Activated CD4-positive, alpha-beta T cell treated with anti-CD3 and anti-CD28 coated beads for 24 hours (primary cell): ENCODE results near the gene LSP1.
"Not testable (repeated sequence)": the region's sequence is repeated elsewhere in the genome, so short reads cannot be mapped to it uniquely, and the experiment has no call there.

Experiments
- DNase-seq, 2 donors: peaks; one replicate each; pipeline ENCODE4 v3.0.0-alpha.2; 2020; ENCODE audit warnings: low read depth in 2 of 2

LSP1 gene

DNA sequence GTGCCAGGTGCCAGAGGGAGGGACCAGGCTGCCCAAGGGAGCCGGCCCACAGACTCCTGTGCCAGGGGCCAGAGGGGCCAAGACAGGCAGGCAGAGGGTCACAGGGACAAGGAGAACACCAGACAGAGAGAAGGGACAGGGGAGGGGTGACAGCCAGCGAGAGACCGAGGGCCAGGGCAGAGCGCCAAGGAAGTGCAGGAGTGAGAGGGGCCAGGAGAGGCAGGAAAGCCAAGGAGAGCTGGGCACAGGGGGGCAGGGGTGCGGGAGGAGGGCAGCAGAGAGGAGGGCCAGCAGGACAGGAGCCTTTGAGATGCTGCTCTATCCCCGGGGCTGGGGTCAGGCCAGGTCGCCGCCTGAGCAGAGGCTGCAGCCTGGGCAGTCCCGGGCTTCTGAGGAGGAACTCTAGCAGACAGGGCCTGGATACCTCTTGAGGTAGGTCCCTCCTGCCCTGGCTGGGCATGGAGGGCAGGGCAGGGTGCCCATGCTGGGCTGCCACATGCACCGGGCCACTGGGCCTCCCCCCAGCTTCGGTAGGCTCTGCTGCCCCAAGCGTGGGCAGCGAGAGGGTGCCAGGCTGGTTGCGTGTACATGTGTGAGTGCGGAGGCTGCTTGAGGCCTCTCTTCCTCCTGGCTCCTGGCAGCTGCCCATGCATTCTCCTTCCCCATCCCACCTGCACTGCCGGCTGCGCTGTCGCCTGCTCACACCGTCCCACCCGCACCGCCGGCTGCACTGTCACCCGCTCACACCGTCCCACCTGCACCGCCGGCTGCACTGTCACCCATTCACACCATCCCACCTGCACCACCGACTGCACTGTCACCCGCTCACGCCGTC is 12.2 kb downstream of the LSP1 start:
- DNase-seq: no peak

DNA sequence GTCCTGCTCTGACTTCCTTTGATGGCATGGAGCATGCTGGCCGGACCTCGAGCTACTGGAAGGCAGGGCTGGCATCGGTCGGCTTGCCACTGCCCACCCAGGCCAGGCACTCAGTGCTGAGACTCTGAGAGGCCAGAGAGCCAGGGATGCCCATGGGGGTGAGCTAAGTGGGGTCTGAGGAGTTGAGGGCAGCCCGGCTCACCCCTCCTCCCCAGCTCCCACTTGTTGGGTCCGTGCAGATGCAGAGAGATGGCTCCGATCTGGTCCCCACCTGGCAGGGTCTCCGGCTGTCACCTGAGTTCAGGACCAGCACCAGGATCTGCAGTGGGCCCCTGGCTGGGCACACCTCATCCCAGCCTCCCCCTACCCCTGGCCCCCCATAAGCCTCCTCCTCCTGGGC is 13.3 kb downstream of the LSP1 start:
- no peak for DNase-seq

DNA sequence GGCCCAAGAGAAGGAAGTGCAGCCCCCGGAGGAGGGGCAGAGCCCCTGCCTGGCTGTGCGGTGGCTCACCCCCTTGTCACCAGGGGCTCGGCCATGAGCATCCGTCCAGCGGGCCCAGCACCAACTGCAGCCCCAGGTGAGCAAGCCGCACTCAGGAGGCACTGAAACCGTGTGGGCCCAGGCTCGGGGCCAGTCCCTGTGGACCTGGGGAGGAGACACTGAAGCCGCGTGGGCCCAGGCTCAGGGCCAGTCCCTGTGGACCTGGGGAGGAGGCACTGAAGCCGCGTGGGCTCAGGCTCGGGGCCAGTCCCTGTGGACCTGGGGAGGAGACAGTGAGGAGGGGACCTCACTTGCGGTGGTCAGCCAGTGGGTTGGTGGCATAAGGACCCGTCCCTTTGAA is 13.9 kb downstream of the LSP1 start:
- no peak for DNase-seq

DNA sequence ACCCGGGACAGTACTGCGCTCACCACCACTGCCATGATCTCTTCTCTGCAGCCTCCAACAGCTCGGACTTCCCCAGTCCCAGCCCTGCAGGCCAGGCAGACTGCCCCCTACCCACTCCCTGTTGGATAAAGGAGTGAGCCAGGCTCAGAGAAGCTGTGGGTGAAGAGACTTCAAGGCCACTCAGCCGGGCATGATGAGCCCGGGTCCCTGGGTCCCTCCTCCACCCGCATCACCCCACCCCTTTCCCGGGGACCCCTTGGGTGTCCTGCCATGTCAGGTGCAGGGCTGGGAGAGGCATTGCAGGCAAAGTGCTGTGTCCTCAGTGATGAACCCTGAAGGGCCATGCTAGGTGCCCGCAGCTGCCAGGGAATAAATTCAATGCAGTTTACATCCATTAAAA is 14.5 kb downstream of the LSP1 start:
- no peak for DNase-seq

DNA sequence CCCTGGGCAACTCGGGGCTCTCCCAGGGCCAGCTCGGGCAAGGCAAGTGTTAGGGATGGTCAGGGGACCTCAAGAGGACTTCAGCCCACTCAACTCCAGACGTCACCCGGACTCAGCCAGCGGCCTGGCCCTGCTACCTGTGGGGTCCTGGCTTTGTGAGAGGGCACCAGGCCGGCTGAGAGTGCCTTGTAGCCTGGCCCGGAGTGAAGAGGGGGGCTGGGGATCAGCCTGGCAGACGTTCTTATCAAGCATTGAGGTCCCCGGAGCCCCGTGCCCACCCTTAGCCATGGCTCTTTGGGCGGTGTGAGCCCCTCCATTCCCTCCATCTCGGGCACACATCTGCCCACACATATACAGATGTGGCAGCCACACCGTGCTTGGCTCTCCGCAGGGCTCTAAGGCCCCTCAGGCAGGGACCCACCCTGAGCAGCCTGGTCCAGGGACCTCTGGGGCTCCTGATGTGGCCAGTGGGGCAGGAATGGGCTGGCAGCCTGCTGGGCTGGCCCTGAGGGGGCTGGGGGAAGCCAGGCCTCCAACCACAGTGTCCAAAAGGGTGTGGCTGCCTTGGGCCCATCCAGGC is 15.3 kb downstream of the LSP1 start:
- no peak for DNase-seq

DNA sequence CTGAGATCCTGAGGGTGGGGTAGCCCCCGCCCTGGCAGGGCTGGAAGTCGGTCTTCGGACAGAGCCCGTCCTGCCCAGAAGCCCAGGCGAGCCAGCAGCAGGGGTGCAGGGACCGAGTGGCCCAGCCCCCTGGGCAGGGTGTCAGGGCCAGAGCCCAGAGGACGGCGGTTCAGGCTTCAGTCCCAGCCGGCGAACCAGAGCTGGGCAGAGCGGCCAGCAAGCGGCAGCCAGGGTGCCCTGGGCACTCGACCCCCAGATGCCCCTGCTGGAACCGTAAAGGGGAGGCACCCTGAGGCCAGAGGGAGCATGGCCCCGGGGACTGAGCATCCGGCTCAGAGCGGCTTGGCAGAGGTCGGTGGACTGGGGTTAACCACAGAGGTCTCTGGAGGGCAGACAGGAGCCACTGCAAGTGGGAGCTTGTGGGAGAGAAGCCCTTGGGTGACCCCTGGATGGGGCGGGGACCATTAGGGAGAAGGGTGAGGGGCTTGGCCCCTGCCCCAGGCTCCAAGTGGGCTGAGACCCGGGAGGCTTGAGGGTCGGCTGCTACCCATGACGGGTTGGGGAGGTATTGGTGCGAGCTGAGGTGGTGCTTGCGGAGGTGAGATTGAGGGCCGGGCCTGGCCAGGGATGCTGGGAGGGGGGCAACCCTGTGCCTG is 15.9 kb downstream of the LSP1 start:
- no peak for DNase-seq

DNA sequence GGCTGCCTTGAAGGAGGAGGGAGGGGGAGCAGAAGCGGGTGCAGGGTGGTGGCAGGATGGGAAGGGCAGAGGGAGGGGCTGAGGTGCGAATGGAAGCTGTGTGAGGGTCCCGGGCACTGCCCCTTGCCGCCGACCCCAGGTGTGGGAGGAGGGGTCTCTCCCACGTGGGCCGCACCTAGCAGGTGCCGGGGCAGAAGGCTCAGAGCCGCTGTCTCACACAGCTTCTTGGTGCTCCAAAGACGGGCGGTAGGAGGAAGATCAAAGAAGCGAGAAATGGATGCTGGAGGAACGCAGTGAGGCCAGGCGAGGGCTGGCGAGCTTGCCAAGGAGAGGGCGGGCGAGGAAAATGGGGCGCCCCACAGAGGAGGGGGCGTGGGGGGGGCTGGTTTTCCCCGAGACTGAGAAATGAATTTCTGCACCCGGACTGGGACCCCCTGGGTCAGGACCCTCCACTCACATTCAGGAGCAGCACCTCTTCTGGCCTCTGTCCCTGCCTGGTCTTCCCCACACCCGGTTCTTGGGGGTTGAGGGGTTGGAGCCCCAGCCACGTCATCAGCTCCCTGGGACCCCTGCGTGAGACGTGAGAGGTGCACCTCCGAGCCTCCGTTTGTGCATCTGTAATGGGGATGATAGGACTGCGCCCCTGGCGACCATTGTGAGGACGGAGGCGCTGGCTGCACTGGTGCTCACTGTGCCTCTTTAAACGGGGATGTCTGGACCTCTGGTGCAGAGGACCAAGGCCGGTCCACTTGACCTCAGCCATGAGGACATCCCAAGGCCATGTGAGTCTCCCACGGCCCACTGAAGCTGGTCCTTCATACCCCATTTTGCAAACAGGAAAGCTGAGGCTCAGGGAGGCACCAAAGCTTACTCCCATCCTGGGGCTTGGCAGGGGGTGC is 16.8 kb downstream of the LSP1 start:
- DNase-seq: no peak

DNA sequence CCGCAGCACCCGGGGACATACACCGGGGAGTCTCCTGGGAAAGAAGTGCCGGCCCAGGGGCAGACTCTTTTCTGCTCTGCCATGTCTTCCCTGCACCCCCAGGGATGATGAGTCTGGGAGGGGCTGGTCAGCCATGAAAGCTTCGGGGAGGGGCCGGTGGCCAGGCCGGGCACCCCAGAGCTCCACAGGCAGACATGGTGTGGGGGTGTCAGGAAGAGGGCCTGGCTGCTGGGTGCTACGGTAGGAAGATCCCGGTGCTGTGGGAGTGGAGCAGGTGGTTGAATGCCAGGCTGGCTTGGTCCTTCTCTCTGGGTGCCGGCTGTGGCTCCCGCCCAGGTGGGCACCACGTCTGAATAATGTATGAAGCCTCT is 17.4 kb downstream of the LSP1 start:
- no peak for DNase-seq

DNA sequence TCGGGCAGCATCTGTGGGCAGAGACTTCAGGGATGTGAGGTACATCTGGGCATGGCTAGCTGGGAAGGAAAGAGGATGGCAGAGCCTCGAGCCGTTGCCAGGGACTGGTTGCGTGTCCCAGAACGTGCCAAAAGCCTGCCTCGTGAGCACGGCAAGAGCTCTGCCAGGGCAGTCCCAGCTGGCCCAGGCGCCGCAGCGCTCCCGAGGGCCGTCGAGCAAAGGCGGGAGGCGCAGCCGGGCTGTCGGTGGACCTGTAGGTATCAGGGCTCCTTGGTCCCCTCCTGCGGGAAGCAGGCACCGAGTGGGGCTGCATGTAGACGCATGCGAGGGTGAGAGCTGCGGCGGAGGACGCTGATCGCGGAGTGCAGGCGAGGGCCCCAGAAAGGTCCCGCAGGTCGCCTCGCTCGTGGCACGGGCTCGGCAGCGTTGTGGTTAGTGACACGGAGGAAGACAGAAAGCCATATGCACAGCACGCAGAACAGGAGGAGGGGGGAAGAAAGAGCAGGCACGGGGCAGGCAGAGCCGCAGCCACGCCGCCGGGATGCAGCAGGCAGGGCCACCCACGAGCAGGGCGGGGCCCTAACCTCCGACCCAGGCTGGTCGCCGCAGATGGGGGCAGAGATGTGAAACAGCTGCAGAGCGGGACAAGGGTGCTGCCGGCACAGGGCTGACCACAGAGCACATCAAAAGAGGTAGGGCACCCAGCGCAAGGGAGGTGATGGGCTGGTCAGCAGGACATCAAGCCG is 18.0 kb downstream of the LSP1 start:
- DNase-seq: no peak

DNA sequence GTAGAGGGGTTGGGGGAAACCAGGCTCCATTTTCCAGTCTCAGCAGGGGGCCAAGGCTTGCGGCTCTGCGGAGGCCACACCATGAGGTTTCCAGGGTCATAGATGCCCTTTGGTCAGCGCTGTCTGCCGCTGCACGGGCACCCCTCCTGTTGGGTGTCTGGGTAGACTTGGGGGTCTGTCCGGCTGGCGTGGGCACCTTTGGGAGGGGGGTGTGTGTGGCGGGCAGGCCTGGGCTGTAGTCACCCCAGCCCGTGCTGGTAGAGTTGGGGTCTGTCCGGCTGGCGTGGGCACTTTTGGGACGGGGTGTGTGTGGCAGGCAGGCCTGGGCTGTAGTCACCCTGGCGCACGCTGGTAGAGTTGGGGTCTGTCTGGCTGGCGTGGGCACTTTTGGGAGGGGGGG is 18.6 kb downstream of the LSP1 start:
- no peak for DNase-seq

DNA sequence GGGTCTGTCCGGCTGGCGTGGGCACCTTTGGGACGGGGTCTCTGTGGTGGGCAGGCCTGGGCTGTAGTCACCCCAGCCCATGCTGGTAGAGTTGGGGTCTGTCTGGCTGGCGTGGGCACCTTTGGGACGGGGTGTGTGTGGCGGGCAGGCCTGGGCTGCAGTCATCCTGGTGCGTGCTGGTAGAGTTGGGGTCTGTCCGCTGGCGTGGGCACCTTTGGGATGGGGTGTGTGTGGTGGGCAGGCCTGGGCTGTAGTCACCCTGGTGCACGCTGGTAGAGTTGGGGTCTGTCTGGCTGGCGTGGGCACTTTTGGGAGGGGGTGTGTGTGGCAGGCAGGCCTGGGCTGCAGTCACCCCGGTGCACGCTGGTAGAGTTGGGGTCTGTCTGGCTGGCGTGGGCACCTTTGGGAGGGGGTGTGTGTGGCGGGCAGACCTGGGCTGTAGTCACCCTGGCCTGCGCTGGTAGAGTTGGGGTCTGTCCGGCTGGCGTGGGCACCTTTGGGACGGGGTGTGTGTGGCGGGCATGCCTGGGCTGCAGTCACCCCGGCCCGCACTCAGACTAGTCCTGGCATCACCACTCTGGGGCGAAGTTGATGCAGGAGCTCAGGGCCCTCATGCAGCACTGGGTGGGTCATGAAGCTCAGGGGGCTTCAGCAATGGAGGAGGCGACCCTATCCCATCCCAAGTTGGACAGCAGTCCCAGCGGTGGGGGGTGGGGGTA is 19.5 kb downstream of the LSP1 start:
- no peak for DNase-seq

DNA sequence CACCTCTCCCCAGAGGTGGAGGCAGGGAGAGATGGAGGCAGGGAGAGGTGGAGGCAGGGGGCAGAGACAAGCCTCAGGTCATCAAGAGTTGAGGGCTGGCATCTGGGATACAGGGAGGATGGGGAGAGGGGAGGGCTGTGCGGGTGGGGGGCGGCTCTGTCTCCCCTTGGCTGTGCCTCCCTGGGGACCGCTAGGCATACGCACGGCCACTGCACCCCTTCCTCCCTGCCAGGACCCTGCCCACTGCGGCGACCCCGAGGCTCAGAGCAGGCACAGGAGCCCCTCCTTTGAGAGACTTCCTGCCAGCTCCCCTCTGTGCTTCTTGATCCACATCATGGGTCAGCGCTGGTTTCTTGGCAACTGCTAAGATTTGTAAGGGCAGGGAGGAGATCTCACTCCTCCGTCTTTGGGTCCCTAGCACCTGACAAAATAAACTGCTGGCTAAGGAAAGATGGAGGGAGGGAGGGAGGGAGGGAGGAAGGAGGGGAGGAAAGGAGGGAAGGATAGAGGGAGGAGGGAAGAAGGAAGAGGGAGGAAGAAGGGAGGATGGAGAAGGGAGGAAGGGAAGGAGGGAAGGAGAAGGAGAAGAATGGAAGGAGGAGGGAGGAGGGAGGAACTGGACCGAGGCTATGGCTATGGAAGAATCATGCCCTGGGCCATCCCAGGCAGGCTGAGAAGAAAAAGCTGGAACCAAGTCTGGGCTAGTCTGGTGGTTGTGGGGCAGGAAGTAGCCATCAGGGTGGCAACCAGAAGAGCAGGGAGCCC is 20.3 kb downstream of the LSP1 start:
- no peak for DNase-seq

DNA sequence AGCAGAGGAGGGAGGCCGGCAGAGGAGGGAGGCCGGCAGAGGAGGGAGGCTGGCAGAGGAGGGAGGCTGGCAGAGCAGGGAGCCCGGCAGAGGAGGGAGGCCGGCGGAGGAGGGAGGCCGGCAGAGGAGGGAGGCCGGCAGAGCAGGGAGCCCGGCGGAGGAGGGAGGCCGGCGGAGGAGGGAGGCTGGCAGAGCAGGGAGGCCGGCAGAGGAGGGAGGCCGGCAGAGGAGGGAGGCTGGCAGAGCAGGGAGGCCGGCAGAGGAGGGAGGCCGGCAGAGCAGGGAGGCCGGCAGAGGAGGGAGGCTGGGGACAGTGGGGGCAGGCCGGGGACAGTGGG is 20.9 kb downstream of the LSP1 start:
- DNase-seq: not testable (repeated sequence)

DNA sequence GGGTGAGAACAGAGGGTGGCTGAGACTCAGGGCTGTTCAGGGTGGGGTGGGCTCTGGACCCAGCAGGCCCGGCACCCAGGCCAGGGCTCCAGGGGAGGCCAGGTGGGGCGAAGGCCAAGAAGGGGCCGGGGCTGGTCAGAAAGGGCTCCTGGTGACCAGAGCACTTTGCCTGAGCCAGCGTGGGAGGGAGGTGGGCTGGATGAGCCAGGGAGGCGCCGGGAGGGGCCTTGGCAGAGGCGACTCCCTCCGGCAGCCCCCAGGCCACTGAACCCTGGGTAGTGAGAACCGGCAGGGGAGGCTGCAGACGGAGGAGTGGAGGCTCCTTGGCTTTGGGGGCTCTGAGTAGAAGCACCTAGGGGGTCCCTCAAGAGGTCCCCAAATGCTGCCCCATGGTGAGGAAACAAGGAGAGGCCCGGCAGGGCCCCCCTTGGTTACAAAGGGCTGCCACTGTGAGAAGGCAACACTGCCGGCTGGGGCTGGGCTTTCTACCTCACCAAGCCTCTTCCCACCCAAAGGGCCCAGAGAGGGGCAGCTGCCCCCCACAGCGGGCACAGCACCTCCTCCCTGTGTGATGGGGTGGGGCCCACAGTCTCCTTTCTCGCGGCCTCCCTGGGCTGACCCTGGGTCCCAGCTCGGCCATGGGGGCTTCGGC is 21.7 kb downstream of the LSP1 start:
- DNase-seq: not testable (repeated sequence)

DNA sequence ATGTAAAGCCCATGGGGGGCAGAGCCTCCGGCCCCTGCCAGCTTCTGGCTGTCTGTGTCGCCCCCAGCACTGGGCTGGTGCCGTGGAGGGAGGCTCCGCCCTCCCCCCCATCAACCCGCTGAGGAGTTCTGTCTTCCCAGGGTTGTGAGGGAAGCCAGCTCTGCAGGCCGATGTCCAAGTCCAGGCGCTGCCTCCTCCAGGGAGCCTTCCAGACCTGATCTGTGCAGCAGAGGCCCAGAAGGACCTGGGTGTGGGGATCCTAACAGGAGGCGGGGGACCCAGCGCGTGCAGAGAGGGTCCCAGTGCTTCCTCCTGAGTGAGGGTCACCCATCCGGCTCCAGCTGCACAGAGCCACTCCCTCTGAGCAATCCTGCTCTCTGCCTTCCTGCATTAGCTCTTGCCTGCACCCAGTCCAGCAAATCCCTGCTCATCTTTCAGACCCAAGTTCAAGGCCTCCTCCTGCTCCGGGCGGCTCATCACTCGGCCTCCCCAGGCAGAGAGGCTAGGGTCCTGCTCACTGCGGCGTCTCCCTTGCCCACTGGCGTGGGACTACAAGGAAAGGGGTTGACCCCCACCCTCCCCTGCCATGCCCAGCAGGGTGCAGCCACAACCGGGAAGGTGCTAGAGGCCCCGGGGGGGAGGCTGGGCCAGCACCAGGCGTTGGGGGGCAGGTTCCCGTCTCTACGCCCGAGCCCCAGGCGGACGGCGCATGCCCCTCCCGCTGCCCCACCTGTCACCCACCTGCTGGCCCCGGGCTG is 22.4 kb downstream of the LSP1 start:
- DNase-seq: no peak

DNA sequence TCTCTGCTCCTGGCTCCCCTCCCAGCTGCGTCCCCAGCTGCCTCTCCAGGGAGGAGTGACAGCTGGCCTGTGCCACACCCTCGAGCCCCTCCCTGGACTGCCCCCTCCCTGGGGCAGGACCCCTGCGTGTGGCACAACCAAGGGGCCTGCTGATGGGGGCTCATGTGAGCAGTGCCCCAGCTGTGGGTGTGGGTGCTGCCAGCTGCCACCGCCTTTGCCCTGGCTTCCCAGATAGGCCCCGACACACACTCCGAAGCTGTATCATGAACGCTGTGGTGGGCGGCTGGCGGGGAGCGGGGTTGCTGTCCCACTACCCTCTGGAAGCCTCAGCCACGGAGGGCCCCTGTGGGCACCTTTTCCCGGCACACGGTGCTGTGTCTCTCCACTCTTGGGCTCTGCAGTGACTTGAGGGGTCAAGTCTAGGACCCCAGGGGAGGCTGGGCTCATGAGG is 23.0 kb downstream of the LSP1 start:
- DNase-seq: not testable (repeated sequence)

DNA sequence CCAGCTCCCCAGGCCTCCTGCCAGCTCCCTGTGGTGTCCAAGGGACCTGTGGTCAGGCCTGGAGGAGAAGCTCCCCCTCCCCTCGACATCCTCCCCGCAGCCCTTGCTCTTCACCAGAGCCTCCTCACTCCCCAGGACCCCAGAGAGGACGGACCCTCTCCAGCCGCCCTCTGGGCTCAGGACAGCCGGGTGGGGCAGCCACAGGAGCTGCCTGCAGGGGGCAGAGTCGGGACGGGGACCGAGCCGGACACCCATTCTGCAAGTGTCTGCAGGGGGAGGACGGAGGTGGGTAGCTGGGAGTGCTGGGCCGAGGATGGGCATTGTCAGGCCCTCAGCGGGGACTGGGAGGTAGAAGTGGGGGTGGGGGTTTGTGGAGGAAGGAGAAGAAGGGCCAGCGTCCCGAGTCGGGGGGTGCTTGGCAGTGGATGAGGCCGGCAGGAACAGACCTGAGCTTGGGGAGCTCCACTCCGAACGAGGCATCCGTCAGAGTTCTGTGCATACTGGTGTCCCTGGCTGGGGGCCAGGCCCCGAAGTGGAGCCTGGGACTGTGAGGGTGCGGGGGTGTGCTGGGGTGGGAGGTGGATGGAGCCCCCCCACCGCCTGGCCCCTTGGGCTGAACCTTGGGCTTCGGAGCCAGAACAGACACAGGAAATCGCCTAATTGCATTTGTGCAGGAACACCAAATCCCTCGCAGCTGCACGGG is 23.6 kb downstream of the LSP1 start:
- no peak for DNase-seq
